Measurements from ENCODE around the gene UBE2QL1. TPM values are rescaled to one million over a fixed set of nuclear protein-coding genes. Genes with fewer than 3 reads are reported as not detected.

The UBE2QL1 gene
- total and polyA plus RNA-seq, 2 donors (not counting 1 experiment from before 2014, with no cell fraction given), result 0.33 to 1.7 TPM

DNA sequence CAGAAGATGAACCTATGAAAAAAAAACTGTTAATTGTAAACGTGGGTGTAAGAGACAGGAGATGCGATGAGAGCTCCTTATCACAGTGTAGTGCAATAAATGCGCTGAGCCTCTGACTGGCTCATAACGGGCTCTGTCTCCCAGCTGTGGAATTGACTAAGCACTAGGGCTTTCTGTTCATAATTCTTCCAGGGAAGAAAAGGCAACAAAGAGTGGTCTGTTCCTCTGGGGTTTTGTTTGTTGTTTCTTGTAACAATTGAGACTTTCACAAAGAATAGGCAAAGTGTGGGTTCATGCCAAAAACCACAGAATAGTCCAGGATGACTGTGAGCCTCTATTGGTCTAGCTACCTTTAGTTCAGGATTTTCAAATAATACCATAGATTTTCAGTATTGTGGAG, 39.4 kb downstream of the UBE2QL1 start:
- POLR2A ChIA-PET, result interaction anchor here (0.7 kb wide), 1 partner anchor 8 kb away, joined by 4 read pairs; no protein-coding TSS in a partner anchor
- no peaks in the 10 kb centered on the region for H3K9me3 Mint-ChIP-seq (ENCODE audit: insufficient read depth)
- Histone ChIP-seq H4K20me1 (ENCODE audit: control insufficient read depth, insufficient read depth, low read length, poor library complexity, severe bottlenecking) (no peaks in the 10 kb centered on the region), H3K4me3 (ENCODE audit: control extremely low read depth in 1 of 5, extremely low read depth in 1 of 5, insufficient read depth in 1 of 5, low read depth in 2 of 5, low read length in 4 of 5) (no peak overlapping the region), H3K9ac (ENCODE audit: low read length) (no peak overlapping the region), H3K4me2 (replicated peaks; ENCODE audit: low read depth, low read length, poor library complexity, severe bottlenecking) (no peak overlapping the region), H3K9me3 (ENCODE audit: control extremely low read depth in 1 of 3, control insufficient read depth in 2 of 3, insufficient read depth in 1 of 3, low read length in 2 of 3) (no peaks in the 10 kb centered on the region), H3K27me3 (replicated peaks in 1 of 4; ENCODE audit: control extremely low read depth in 1 of 4, control insufficient read depth in 3 of 4, insufficient read depth in 4 of 4, low read length in 3 of 4) (no peaks in the 10 kb centered on the region), H3K4me1 (ENCODE audit: control insufficient read depth in 2 of 2, insufficient read depth in 2 of 2, low read length in 2 of 2) (peaks cover 9 to 37% of the 10 kb centered on the region in 2 donors), H3K36me3 (replicated peaks in 1 of 2; ENCODE audit: control extremely low read depth in 1 of 2, control insufficient read depth in 1 of 2, extremely low read depth in 1 of 2, insufficient read depth in 2 of 2, low read length in 1 of 2) (no peaks in the 10 kb centered on the region), H3K27ac (ENCODE audit: low read length in 2 of 2) (no peak overlapping the region), H3K79me2 (ENCODE audit: control insufficient read depth, insufficient read depth, low read length) (no peaks in the 10 kb centered on the region), H2AFZ (ENCODE audit: insufficient read depth, low read depth, low read length, poor library complexity, severe bottlenecking) (no peak overlapping the region)
- ATAC-seq (ENCODE audit: low read depth) (no peak), DNase-seq (no peak)
- intact Hi-C loops (cut with micrococcal nuclease), result no loop called here
- H3K27me3 Mint-ChIP-seq, result peaks cover 6% of the 10 kb centered on the region
- CTCF ChIA-PET, result no interaction called here
- WGBS (ENCODE audit: insufficient coverage), result 93% methylated on average over 3 of the region's 4 CpGs
- TF ChIP-seq EZH2 (IDR thresholded peaks at IDR 0.05; ENCODE audit: borderline replicate concordance, insufficient read depth, low read depth, low read length, poor library complexity, severe bottlenecking), result no peak
- TF ChIP-seq, protein P1, sequence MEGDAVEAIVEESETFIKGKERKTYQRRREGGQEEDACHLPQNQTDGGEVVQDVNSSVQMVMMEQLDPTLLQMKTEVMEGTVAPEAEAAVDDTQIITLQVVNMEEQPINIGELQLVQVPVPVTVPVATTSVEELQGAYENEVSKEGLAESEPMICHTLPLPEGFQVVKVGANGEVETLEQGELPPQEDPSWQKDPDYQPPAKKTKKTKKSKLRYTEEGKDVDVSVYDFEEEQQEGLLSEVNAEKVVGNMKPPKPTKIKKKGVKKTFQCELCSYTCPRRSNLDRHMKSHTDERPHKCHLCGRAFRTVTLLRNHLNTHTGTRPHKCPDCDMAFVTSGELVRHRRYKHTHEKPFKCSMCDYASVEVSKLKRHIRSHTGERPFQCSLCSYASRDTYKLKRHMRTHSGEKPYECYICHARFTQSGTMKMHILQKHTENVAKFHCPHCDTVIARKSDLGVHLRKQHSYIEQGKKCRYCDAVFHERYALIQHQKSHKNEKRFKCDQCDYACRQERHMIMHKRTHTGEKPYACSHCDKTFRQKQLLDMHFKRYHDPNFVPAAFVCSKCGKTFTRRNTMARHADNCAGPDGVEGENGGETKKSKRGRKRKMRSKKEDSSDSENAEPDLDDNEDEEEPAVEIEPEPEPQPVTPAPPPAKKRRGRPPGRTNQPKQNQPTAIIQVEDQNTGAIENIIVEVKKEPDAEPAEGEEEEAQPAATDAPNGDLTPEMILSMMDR (IDR thresholded peaks at IDR 0.05), result no peak
- peaks cover 47% of the 10 kb centered on the region for H3K4me1 Mint-ChIP-seq
- H3K27ac Mint-ChIP-seq, result no peak overlapping the region
- no peak overlapping the region for H3K4me3 Mint-ChIP-seq

DNA sequence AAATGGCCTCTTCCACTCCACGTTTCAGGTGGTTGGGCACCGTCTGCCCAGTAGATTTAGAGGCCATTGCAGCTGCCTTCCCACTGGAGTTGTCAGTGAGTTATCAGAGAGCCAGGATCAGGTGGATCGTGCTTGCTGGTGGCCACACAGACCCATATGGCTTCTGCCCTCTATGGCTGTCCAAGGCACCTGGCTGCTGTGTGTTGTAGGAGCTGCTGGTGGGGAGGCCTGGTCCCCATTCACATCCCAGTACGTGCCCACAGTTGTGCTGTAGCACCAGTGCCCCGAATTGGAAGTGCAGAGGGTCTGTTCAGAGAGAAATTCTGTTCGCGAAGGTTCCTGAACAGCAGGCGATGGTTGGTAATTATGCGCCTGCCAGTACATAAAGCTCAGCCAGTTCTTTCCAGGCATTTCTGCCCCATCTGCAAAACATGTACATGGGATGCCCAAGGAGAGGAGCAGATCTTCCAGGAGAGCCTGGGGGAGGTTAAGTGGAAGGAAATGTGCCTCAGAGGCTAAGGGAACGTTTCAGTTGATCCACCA, 41.1 kb downstream of the UBE2QL1 start:
- Histone ChIP-seq H3K27ac (ENCODE audit: low read length in 2 of 2) (no peak overlapping the region), H3K9ac (ENCODE audit: low read length) (no peak overlapping the region), H3K27me3 (replicated peaks in 1 of 4; ENCODE audit: control extremely low read depth in 1 of 4, control insufficient read depth in 3 of 4, insufficient read depth in 4 of 4, low read length in 3 of 4) (no peaks in the 10 kb centered on the region), H3K79me2 (ENCODE audit: control insufficient read depth, insufficient read depth, low read length) (no peaks in the 10 kb centered on the region), H3K4me1 (ENCODE audit: control insufficient read depth in 2 of 2, insufficient read depth in 2 of 2, low read length in 2 of 2) (peaks cover 3 to 23% of the 10 kb centered on the region in 2 donors), H3K36me3 (replicated peaks in 1 of 2; ENCODE audit: control extremely low read depth in 1 of 2, control insufficient read depth in 1 of 2, extremely low read depth in 1 of 2, insufficient read depth in 2 of 2, low read length in 1 of 2) (no peaks in the 10 kb centered on the region), H3K4me2 (replicated peaks; ENCODE audit: low read depth, low read length, poor library complexity, severe bottlenecking) (no peak overlapping the region), H4K20me1 (ENCODE audit: control insufficient read depth, insufficient read depth, low read length, poor library complexity, severe bottlenecking) (no peaks in the 10 kb centered on the region), H3K9me3 (ENCODE audit: control extremely low read depth in 1 of 3, control insufficient read depth in 2 of 3, insufficient read depth in 1 of 3, low read length in 2 of 3) (no peaks in the 10 kb centered on the region), H2AFZ (ENCODE audit: insufficient read depth, low read depth, low read length, poor library complexity, severe bottlenecking) (no peak overlapping the region), H3K4me3 (ENCODE audit: control extremely low read depth in 1 of 5, extremely low read depth in 1 of 5, insufficient read depth in 1 of 5, low read depth in 2 of 5, low read length in 4 of 5) (no peak overlapping the region)
- POLR2A ChIA-PET, result no interaction called here
- Mint-ChIP-seq H3K4me1 (peaks cover 34% of the 10 kb centered on the region), H3K27ac (no peak overlapping the region), H3K27me3 (peaks cover 10% of the 10 kb centered on the region), H3K9me3 (ENCODE audit: insufficient read depth) (no peaks in the 10 kb centered on the region), H3K4me3 (no peak overlapping the region)
- TF ChIP-seq, protein P1 (IDR thresholded peaks at IDR 0.05), result no peak
- no peak for TF ChIP-seq EZH2 (IDR thresholded peaks at IDR 0.05; ENCODE audit: borderline replicate concordance, insufficient read depth, low read depth, low read length, poor library complexity, severe bottlenecking)
- DNase-seq (no peak), ATAC-seq (ENCODE audit: low read depth) (no peak)
- CTCF ChIA-PET, result no interaction called here
- intact Hi-C loops (cut with micrococcal nuclease), result no loop called here
- 86% methylated on average over 10 of the region's 10 CpGs for WGBS (ENCODE audit: insufficient coverage)
